ENCODE measurements around the gene ENAH. TPM values are rescaled to one million over a fixed set of nuclear protein-coding genes. Genes with fewer than 3 reads are reported as not detected.

ENAH gene
- total and polyA plus RNA-seq, 9 of the 15 experiments (the other 6 are each of a cell fraction or from before 2014, with no cell fraction given): 0.03 to 1.2 (median 0.15) TPM

DNA sequence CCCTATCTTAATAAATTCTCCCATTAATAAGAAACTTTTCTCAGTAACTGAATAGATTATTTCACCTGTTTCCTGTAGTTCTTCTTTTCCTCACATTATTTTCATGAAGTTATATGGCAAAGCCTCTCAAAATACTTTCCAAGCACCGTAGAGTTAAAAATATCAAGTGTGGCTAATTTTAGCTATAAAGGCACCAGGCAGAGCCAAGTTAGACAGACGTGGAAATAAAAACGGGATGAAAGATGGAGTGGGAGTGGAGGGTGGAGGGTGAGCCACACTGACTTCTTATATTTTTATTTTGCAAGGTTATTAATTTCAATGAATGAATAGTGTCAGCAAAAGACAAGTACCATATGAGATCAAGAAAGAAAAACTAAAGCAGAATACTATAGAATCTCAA lies 71.7 kb downstream of the ENAH start:
- no peak for TF ChIP-seq C11orf30 (IDR thresholded peaks at IDR 0.05; ENCODE audit: low read depth)
- TF ChIP-seq THRA (IDR thresholded peaks at IDR 0.05): no peak
- TF ChIP-seq E2F4 (CRISPR knock-in tag; IDR thresholded peaks at IDR 0.05; ENCODE audit: low read depth): no peak
- H3K9me3 ChIP-seq (replicated peaks; ENCODE audit: control insufficient read depth, insufficient read depth, low read depth, low read length): no peaks in the 10 kb centered on the region
- no peaks in the 10 kb centered on the region for H3K36me3 ChIP-seq (ENCODE audit: control insufficient read depth, insufficient read depth, low read length)
- H2AFZ ChIP-seq (ENCODE audit: low read depth, low read length): no peak overlapping the region
- no TSS peak for BruUV-seq (replicated peaks)
- ChIA-PET POLR2A (interaction anchor here (1.1 to 1.3 kb wide), 3 partner anchors 13 to 16 kb away, joined by 3 to 5 read pairs (median 3); no protein-coding TSS in a partner anchor), CTCF (ENCODE audit: low intra/inter-chr PET ratio) (no interaction called here)
- no peak overlapping the region for H3K4me2 ChIP-seq (ENCODE audit: insufficient read depth, low read length)
- H3K9ac ChIP-seq (ENCODE audit: insufficient read depth in 1 of 2, low read depth in 2 of 2, low read length in 2 of 2): no peak overlapping the region
- WGBS (ENCODE audit: insufficient coverage, low coverage, missing lambda C conversion rate): 3% methylated on average over 3 of the region's 3 CpGs
- in situ Hi-C loops (cut with MboI): no loop called here
- no peak overlapping the region for H3K4me3 ChIP-seq
- peaks cover 6 to 8% of the 10 kb centered on the region in 2 experiments; a peak in 3 of 5 replicates for H3K27me3 ChIP-seq (ENCODE audit: control insufficient read depth in 2 of 2, insufficient read depth in 2 of 2, low read length in 2 of 2)
- intact Hi-C loops (cut with micrococcal nuclease): no loop called here
- H4K20me1 ChIP-seq (replicated peaks; ENCODE audit: control insufficient read depth, insufficient read depth, low read length): no peaks in the 10 kb centered on the region
- FAIRE-seq (no peak), ATAC-seq (no peak), DNase-seq (ENCODE audit: extremely low read depth in 1 of 4, low spot score in 3 of 4) (no peak)
- no peak overlapping the region for H3K27ac ChIP-seq (ENCODE audit: extremely low read depth, low read depth, low read length)
- H3K4me1 ChIP-seq (replicated peaks in 1 of 2; ENCODE audit: control insufficient read depth in 2 of 2, insufficient read depth in 2 of 2, low read length in 2 of 2): no peaks in the 10 kb centered on the region
- no peaks in the 10 kb centered on the region for H3K79me2 ChIP-seq (ENCODE audit: control insufficient read depth, insufficient read depth, low read length)
- H3K9me1 ChIP-seq (ENCODE audit: control insufficient read depth, insufficient read depth, low read length): no peaks in the 10 kb centered on the region
